Stimulated activated CD4-positive, alpha-beta T cell treated with anti-CD3 and anti-CD28 coated beads, TNF-alpha, amount 100 ng/mL, for 1 hour (primary cell): ENCODE results near the gene DUOX1.

ENCODE experiments used
- DNase-seq, 3 donors: peaks; one replicate each; pipeline ENCODE4 v3.0.0-alpha.2; 2020; ENCODE audit warnings: low read depth in 3 of 3, low spot score in 1 of 3

DUOX1 gene

GRCh38 chr15:45105586-45105985, 24.2 kb upstream of the DUOX1 start:
- no peak for DNase-seq

- no peak for DNase-seq
Measured at GRCh38 chr15:45106002-45106790, 23.6 kb upstream of the DUOX1 start.

GRCh38 chr15:45107941-45108630, 21.7 kb upstream of the DUOX1 start:
- no peak for DNase-seq

GRCh38 chr15:45110256-45110820, 19.5 kb upstream of the DUOX1 start:
- DNase-seq, result no peak

- no peak for DNase-seq
Measured at GRCh38 chr15:45111390-45112142, 18.2 kb upstream of the DUOX1 start.

GRCh38 chr15:45112143-45112590, 17.6 kb upstream of the DUOX1 start:
- DNase-seq, result no peak

- no peak for DNase-seq
Measured at GRCh38 chr15:45112591-45113379, 17.0 kb upstream of the DUOX1 start.

GRCh38 chr15:45113380-45113990, 16.3 kb upstream of the DUOX1 start:
- DNase-seq, result no peak

- DNase-seq, result no peak
Measured at GRCh38 chr15:45114076-45114750, 15.6 kb upstream of the DUOX1 start, which contains the start of the genes DUOX2 and DUOXA2. TSS of gene DUOX2 (minus strand) at chr15:45114172. CDS start at chr15:45113411, 761 bp downstream. TSS of gene DUOXA2 (plus strand) at chr15:45114326. CDS start at chr15:45114606, 280 bp downstream.

- DNase-seq, result no peak
Measured at GRCh38 chr15:45114751-45115085, 15.1 kb upstream of the DUOX1 start.

- no peak for DNase-seq
Measured at GRCh38 chr15:45115312-45115820, 14.4 kb upstream of the DUOX1 start.

- DNase-seq, result no peak
Measured at GRCh38 chr15:45116006-45116481, 13.8 kb upstream of the DUOX1 start.

GRCh38 chr15:45116482-45117307, 13.1 kb upstream of the DUOX1 start:
- DNase-seq, result no peak

GRCh38 chr15:45117308-45118130, 12.3 kb upstream of the DUOX1 start:
- DNase-seq, result no peak

- peak; percentile 51 to 73 (median 64) for DNase-seq
Measured at GRCh38 chr15:45118131-45118588, 11.6 kb upstream of the DUOX1 start.

- no peak for DNase-seq
Measured at GRCh38 chr15:45118996-45119395, 10.8 kb upstream of the DUOX1 start.
